Adrenal gland (tissue), 12 donors: Measurements from ENCODE around the gene IRF4. TPM values are rescaled to one million over a fixed set of nuclear protein-coding genes. Genes with fewer than 3 reads are reported as not detected.

ENCODE experiments used
- DNase-seq, 7 donors: peaks; one replicate each; pipeline ENCODE4 v3.0.0-alpha.2; 2019 to 2020
- H3K27ac ChIP-seq, 5 donors: fragments of 200-600 bp; sonication (generic) in 4 of 5; 1 replicate in 3 of 5; 2 replicates in 2 of 5; pipeline versions ENCODE4 v1.5.1 to v1.8.0; 2016 to 2020; ENCODE audit warnings: mild to moderate bottlenecking in 1 of 5
- H3K27me3 ChIP-seq: fragments of 200-600 bp; 2 replicates; pipeline ENCODE4 v1.8.0; 2021
- H3K36me3 ChIP-seq, 2 donors: fragments of 200-600 bp; replicated peaks in 1 of 2; 1 replicate in 1 of 2; 2 replicates in 1 of 2; pipeline versions ENCODE4 v1.5.1 to v1.8.0; 2018 to 2022
- H3K4me1 ChIP-seq, 2 donors: fragments of 200-600 bp; replicated peaks in 1 of 2; 1 replicate in 1 of 2; 2 replicates in 1 of 2; pipeline versions ENCODE4 v1.5.1 to v1.8.0; 2018 to 2021
- H3K4me3 ChIP-seq, 4 donors: fragments of 200-600 bp; sonication (generic) in 3 of 4; one replicate each; pipeline ENCODE4 v1.5.1; 2016 to 2018
- H3K9me3 ChIP-seq, 3 donors: fragments of 200-600 bp; sonication (generic) in 1 of 3; replicated peaks in 1 of 3; 1 replicate in 2 of 3; 2 replicates in 1 of 3; pipeline versions ENCODE4 v1.5.1 to v1.8.0; 2016 to 2021
- CTCF ChIP-seq, 6 experiments: fragments of 450-650 bp in 4 of 6; fragments of 200-600 bp in 2 of 6; sonication (generic) in 1 of 6; IDR thresholded peaks; 1 replicate in 5 of 6; 2 replicates in 1 of 6; pipeline versions ENCODE4 v1.5.1 to v1.8.0; 2016 to 2021; ENCODE audit warnings: antibody characterized with exemption in 6 of 6, mild to moderate bottlenecking in 2 of 6, moderate library complexity in 1 of 6
- POLR2A ChIP-seq, 2 donors: fragments of 450-650 bp; IDR thresholded peaks; one replicate each; pipeline ENCODE4 v1.6.1; 2017; ENCODE audit warnings: antibody characterized with exemption in 2 of 2, mild to moderate bottlenecking in 2 of 2, moderate library complexity in 1 of 2
- WGBS, 4 donors: extraction: QIAGEN DNeasy Blood & Tissue Kit in 2 of 4; methylation state at CpG; one replicate each; pipeline versions ENCODE4 v1.1.5 to v1.1.7; 2013 to 2017; 5-methylcytosine and 5-hydroxymethylcytosine counted together
- intact Hi-C, 2 donors: fragments of 100-400 bp; cut with DNase I; formaldehyde crosslinking; loops; one replicate each; pipeline versions ENCODE4 v1.14.1 to v1.15.0; 2022 to 2023
- polyA plus RNA-seq, 3 donors: library from polyadenylated mRNA; stranded (reverse); fragments of 200-250 nt in 2 of 3; fragments of 350-450 nt in 1 of 3; fragmentation: Illumina TruSeq in 1 of 3; extraction: RNeasy Lipid Tissue Mini Kit (QIAGEN cat#74804) in 1 of 3; gene quantifications; one replicate each; pipeline ENCODE4 v1.2.3, GENCODE V29; 2013 to 2014
- total RNA-seq, 9 donors: library from RNA; depleted of rRNA in 4 of 9; stranded (reverse); fragments of >200 nt in 4 of 9; fragments of 120-200 nt in 1 of 9; fragmentation: NEBNext Ultra II Directional in 1 of 9; extraction: Animal tissue kit (Norgen Biotek cat#: 25700) in 1 of 9; gene quantifications; one replicate each; pipeline versions ENCODE4 v1.1.0 to v1.2.4, GENCODE V29; 2013 to 2023
- donor health status: healthy with polysubstance abuse.
- donor health status: Bipolar disorder and iron deficiency.
- donor health status: DM: yes; HTN: yes; CAD: no.
- donor health status: DM: no; HTN: no; CAD: no.
- donor health status: DM: no; HTN: no; CAD: no.
- donor health status: DM: yes; HTN: yes; CAD: no.

Gene IRF4
- total and polyA plus RNA-seq, 12 donors: 0.06 to 1.5 (median 0.48) TPM; not detected in 1

GRCh38 chr6:456887-457286, 65.3 kb downstream of the IRF4 start:
- no peaks in the 10 kb centered on the region for H3K36me3 ChIP-seq
- 72 to 83% (median 76%) methylated on average over 4 of the region's 4 CpGs for WGBS, 4 donors
- no peaks in the 10 kb centered on the region for H3K4me1 ChIP-seq
- DNase-seq: no peak
- TF ChIP-seq POLR2A (IDR thresholded peaks at IDR 0.05): no peak
- TF ChIP-seq CTCF (IDR thresholded peaks at IDR 0.05): no peak
- intact Hi-C loops: no loop called here
- H3K27ac ChIP-seq: no peak overlapping the region
- H3K27me3 ChIP-seq: no peaks in the 10 kb centered on the region
- H3K9me3 ChIP-seq: no peaks in the 10 kb centered on the region
- no peak overlapping the region for H3K4me3 ChIP-seq

Other genes starting within 250 kb of the IRF4 start
- gene DUSP22, start 99.3 kb upstream of the IRF4 start, total RNA-seq: 10 to 100 TPM; 16.7 to 39.3 (median 31.2) TPM
- 10 to 100 TPM; 18.2 to 22.8 (median 22.4) TPM for gene DUSP22, start 99.3 kb upstream of the IRF4 start, polyA plus RNA-seq